Stimulated activated CD8-positive, alpha-beta memory T cell treated with anti-CD3 and anti-CD28 coated beads, Interleukin-15, amount 100 ng/mL, for 1 hour (primary cell): Measurements from ENCODE around the gene AARSD1.
"Not testable (repeated sequence)": the region's sequence is repeated elsewhere in the genome, so short reads cannot be mapped to it uniquely, and the experiment has no call there.

Experiments used
- DNase-seq: peaks from one replicate; pipeline ENCODE4 v3.0.0-alpha.2; 2020; ENCODE audit warnings: low read depth

AARSD1 gene

GRCh38 chr17:42980766-42981397 is 16.6 kb upstream of the AARSD1 start:
- DNase-seq, result no peak

- DNase-seq, result peak; percentile 84
Observed at GRCh38 chr17:42980274-42980765, 16.1 kb upstream of the AARSD1 start, which contains the start of gene RUNDC1. Gene RUNDC1, plus strand, starts transcription at chr17:42980565. Its CDS starts 12 bp downstream, at chr17:42980577.

- DNase-seq, result no peak
Observed at GRCh38 chr17:42979511-42980273, 15.4 kb upstream of the AARSD1 start, which contains the start of gene PTGES3L. Gene PTGES3L, minus strand, starts transcription at chr17:42980080. Its CDS starts 27 bp downstream, at chr17:42980053.

GRCh38 chr17:42975701-42976100 is 11.4 kb upstream of the AARSD1 start:
- not testable (repeated sequence) for DNase-seq

- DNase-seq, result no peak
Observed at GRCh38 chr17:42975265-42975664, 11.0 kb upstream of the AARSD1 start.

- DNase-seq, result not testable (repeated sequence)
Observed at GRCh38 chr17:42973323-42973722, 9.1 kb upstream of the AARSD1 start.

- DNase-seq, result no peak
Observed at GRCh38 chr17:42971589-42971988, 7.3 kb upstream of the AARSD1 start.

- DNase-seq, result no peak
Observed at GRCh38 chr17:42969001-42969581, 4.8 kb upstream of the AARSD1 start.

- DNase-seq, result no peak
Observed at GRCh38 chr17:42967925-42968324, 3.7 kb upstream of the AARSD1 start.

GRCh38 chr17:42953669-42954068 is 10.6 kb downstream of the AARSD1 start:
- no peak for DNase-seq

- no peak for DNase-seq
Observed at GRCh38 chr17:42950044-42950783, 14.0 kb downstream of the AARSD1 start.

- DNase-seq, result no peak
Observed at GRCh38 chr17:42946812-42947211, 17.4 kb downstream of the AARSD1 start.

- no peak for DNase-seq
Observed at GRCh38 chr17:42944211-42944610, 20.0 kb downstream of the AARSD1 start.

- DNase-seq, result no peak
Observed at GRCh38 chr17:42937712-42938596, 26.3 kb downstream of the AARSD1 start.

- no peak for DNase-seq
Observed at GRCh38 chr17:42929497-42929844, 34.8 kb downstream of the AARSD1 start.

- no peak for DNase-seq
Observed at GRCh38 chr17:42928714-42929496, 35.3 kb downstream of the AARSD1 start.

- DNase-seq, result no peak
Observed at GRCh38 chr17:42924891-42925290, 39.4 kb downstream of the AARSD1 start.

GRCh38 chr17:42923472-42923871 is 40.8 kb downstream of the AARSD1 start:
- not testable (repeated sequence) for DNase-seq

GRCh38 chr17:42922294-42922693 is 42.0 kb downstream of the AARSD1 start:
- no peak for DNase-seq

GRCh38 chr17:42920922-42921321 is 43.3 kb downstream of the AARSD1 start:
- DNase-seq, result no peak
